HEK293 (cell line): Measurements from ENCODE around the gene RAB11A.

Experiments used
- CTCF ChIP-seq: fragments of 450-650 bp; formaldehyde crosslinking; IDR thresholded peaks from 2 replicates; pipeline ENCODE4 v1.5.1; 2016; ENCODE audit warnings: missing biosample characterization, missing genetic modification characterization
- MEIS1 ChIP-seq: sonication (generic); formaldehyde crosslinking; IDR thresholded peaks from 2 replicates; pipeline ENCODE4 v1.8.1; 2022; ENCODE audit warnings: missing genetic modification reagents, mild to moderate bottlenecking, borderline replicate concordance
- PBX3 ChIP-seq: sonication (generic); formaldehyde crosslinking; IDR thresholded peaks from 2 replicates; pipeline ENCODE4 v1.8.1; 2022; ENCODE audit warnings: mild to moderate bottlenecking, moderate library complexity, missing genetic modification reagents
- ZBTB21 ChIP-seq: fragments of 450-650 bp; formaldehyde crosslinking; IDR thresholded peaks from 2 replicates; pipeline ENCODE4 v1.5.1; 2017; ENCODE audit warnings: missing biosample characterization, missing genetic modification characterization
- ZBTB49 ChIP-seq: fragments of 450-650 bp; formaldehyde crosslinking; IDR thresholded peaks from 2 replicates; pipeline ENCODE4 v1.5.1; 2016; ENCODE audit warnings: missing biosample characterization, missing genetic modification characterization, low read depth
- ZFP37 ChIP-seq: fragments of 450-650 bp; formaldehyde crosslinking; IDR thresholded peaks from 2 replicates; pipeline ENCODE4 v1.5.1; 2016; ENCODE audit warnings: missing biosample characterization, missing genetic modification characterization
- ZNF132 ChIP-seq: fragments of 450-650 bp; formaldehyde crosslinking; IDR thresholded peaks from 2 replicates; pipeline ENCODE4 v1.5.1; 2017; ENCODE audit warnings: missing biosample characterization, missing genetic modification characterization, borderline replicate concordance
- ZNF366 ChIP-seq: fragments of 450-650 bp; formaldehyde crosslinking; conservative IDR thresholded peaks from 2 replicates; pipeline ENCODE4 v1.5.1; 2016; ENCODE audit warnings: missing biosample characterization, missing genetic modification characterization
- ZNF398 ChIP-seq: fragments of 450-650 bp; formaldehyde crosslinking; IDR thresholded peaks from 2 replicates; pipeline ENCODE4 v1.5.1; 2017; ENCODE audit warnings: missing biosample characterization, missing genetic modification characterization
- ZNF510 ChIP-seq: fragments of 450-650 bp; formaldehyde crosslinking; IDR thresholded peaks from 2 replicates; pipeline ENCODE4 v1.5.1; 2018; ENCODE audit warnings: mild to moderate bottlenecking, missing genetic modification characterization, missing biosample characterization; ENCODE audit not compliant: insufficient replicate concordance
- ZNF548 ChIP-seq: fragments of 450-650 bp; formaldehyde crosslinking; IDR thresholded peaks from 2 replicates; pipeline ENCODE4 v1.5.1; 2016; ENCODE audit warnings: missing biosample characterization, missing genetic modification characterization
- ZNF571 ChIP-seq: fragments of 450-650 bp; formaldehyde crosslinking; IDR thresholded peaks from 2 replicates; pipeline ENCODE4 v1.5.0; 2017; ENCODE audit warnings: missing biosample characterization, missing genetic modification characterization

GRCh38 chr15:65851981-65852380, 17.3 kb upstream of the RAB11A start:
- TF ChIP-seq ZNF366 (tag by site-specific recombination): no peak
- TF ChIP-seq CTCF (tag by site-specific recombination): no peak
- TF ChIP-seq ZNF510 (tag by site-specific recombination): no peak
- TF ChIP-seq ZNF571 (tag by site-specific recombination): no peak
- no peak for TF ChIP-seq PBX3 (CRISPR knock-in tag)
- no peak for TF ChIP-seq ZFP37 (tag by site-specific recombination)
- TF ChIP-seq ZBTB49 (tag by site-specific recombination): no peak
- no peak for TF ChIP-seq ZNF548 (tag by site-specific recombination)
- TF ChIP-seq ZNF398: no peak
- no peak for TF ChIP-seq ZBTB21
- TF ChIP-seq MEIS1: no peak
- TF ChIP-seq ZNF132: no peak
